Measurements from ENCODE around the gene TMEM19.

DNA sequence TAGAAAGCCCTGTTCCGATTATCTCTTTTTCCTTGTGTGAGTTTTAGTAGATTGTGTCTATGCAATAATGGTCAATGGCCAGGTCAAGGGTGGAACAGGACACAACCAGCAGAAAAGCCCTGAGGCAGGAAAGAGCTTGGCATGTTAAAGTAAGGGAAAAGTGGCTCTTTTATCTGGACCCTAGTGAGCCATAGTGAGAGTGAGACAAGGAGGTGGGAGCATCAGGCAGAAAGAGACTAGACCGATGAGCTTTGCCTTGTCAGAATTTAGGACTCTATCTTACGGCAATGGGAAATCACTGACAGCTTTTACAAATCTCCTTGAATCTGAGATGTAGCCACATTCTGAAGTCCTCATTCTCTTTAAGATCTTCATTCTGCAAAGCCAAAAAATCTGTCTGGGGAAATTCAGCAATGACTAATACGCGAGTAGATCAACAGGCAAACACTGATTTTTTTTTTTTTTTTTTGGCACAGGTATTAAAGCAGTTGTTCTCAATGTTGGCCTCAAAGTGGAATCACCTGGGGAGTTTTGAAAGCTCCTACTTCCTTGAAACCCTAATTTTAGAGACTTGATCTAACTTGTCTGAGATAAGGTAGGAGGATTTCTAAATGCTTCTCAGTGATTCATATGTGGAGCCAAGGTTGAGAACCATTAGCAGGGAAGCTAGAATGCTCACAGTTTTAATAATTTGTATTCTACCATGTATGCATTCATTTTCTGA is 33.9 kb downstream of the TMEM19 start:
- no peak for TF ChIP-seq POLR2A (IDR thresholded peaks at IDR 0.05)
- TF ChIP-seq, protein P1, sequence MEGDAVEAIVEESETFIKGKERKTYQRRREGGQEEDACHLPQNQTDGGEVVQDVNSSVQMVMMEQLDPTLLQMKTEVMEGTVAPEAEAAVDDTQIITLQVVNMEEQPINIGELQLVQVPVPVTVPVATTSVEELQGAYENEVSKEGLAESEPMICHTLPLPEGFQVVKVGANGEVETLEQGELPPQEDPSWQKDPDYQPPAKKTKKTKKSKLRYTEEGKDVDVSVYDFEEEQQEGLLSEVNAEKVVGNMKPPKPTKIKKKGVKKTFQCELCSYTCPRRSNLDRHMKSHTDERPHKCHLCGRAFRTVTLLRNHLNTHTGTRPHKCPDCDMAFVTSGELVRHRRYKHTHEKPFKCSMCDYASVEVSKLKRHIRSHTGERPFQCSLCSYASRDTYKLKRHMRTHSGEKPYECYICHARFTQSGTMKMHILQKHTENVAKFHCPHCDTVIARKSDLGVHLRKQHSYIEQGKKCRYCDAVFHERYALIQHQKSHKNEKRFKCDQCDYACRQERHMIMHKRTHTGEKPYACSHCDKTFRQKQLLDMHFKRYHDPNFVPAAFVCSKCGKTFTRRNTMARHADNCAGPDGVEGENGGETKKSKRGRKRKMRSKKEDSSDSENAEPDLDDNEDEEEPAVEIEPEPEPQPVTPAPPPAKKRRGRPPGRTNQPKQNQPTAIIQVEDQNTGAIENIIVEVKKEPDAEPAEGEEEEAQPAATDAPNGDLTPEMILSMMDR (IDR thresholded peaks at IDR 0.05), result no peak
